ENCODE results near the gene RBBP5. TPM values are rescaled to one million over a fixed set of nuclear protein-coding genes. Genes with fewer than 3 reads are reported as not detected.
"Not testable (repeated sequence)": the region's sequence is repeated elsewhere in the genome, so short reads cannot be mapped to it uniquely, and the experiment has no call there.

The RBBP5 gene
- 21.7 and 33.5 TPM in 2 replicates for total RNA-seq (2014; rRNA removed; shearing (Covaris generic))

- in situ Hi-C loops (cut with HindIII; ENCODE audit: low sequenced_read_pairs): no loop called here
Observed at GRCh38 chr1:205121660-205122488, at the start of gene RBBP5. Gene RBBP5, minus strand, starts transcription at chr1:205121978. Its CDS starts 105 bp downstream, at chr1:205121873.

DNA sequence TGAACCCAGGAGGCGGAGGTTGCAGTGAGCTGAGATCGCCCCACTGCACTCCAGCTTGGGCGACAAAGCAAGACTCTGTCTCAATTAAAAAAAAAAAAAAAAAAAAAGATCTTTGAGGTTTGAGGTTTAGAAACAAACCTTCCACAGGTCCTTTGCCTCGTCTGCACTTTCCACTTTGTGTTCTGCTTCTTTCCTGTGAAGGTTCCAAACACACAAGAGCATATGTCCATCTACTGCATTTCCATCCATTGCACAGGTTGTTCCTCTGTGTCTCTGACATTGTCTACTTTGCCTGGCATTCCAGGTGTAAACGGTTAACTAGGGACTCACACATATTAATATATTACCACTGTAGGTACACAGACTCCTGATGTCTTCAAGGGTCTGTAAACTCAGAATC, 49.6 kb upstream of the RBBP5 start:
- in situ Hi-C loops (cut with HindIII; ENCODE audit: low sequenced_read_pairs): no loop called here

More at GRCh38 chr1:205121660-205122488, at the start of gene RBBP5:
- DNase-seq (ENCODE audit: low spot score): peak; percentile 96

GRCh38 chr1:205170532-205171269, 48.9 kb upstream of the RBBP5 start:
- no peak for DNase-seq (ENCODE audit: low spot score)
- in situ Hi-C loops (cut with HindIII; ENCODE audit: low sequenced_read_pairs): no loop called here

More for the DNA sequence above, 49.6 kb upstream of the RBBP5 start:
- no peak for DNase-seq (ENCODE audit: low spot score)

- in situ Hi-C loops (cut with HindIII; ENCODE audit: low sequenced_read_pairs): no loop called here
- peak; percentile 74 for DNase-seq (ENCODE audit: low spot score)
Observed at GRCh38 chr1:205169248-205169647, 47.5 kb upstream of the RBBP5 start.

- DNase-seq (ENCODE audit: low spot score): no peak
- in situ Hi-C loops (cut with HindIII; ENCODE audit: low sequenced_read_pairs): no loop called here
Observed at GRCh38 chr1:205168291-205168690, 46.5 kb upstream of the RBBP5 start.

GRCh38 chr1:205162301-205162700, 40.5 kb upstream of the RBBP5 start:
- DNase-seq (ENCODE audit: low spot score): no peak
- in situ Hi-C loops (cut with HindIII; ENCODE audit: low sequenced_read_pairs): no loop called here

DNA sequence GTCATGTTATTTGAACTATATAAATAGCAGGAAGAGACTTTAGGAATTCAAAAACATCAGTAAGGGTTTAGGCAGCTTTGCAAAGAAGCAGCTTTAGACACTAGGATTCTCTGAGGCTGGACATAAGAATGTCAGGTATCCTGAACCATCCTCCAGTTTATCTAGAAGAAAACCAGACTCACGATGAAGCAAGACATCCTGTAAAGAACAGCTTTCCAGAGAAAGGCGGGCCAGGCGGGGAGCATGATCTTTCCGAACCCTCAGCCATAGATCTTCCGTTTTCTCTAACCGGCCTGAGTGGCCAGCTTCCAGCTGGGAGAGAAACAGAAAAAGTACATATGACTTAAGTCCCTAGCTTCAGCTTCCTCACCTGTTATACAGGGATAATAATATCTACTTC, 39.3 kb upstream of the RBBP5 start:
- no peak for DNase-seq (ENCODE audit: low spot score)
- in situ Hi-C loops (cut with HindIII; ENCODE audit: low sequenced_read_pairs): no loop called here

- in situ Hi-C loops (cut with HindIII; ENCODE audit: low sequenced_read_pairs): no loop called here
- no peak for DNase-seq (ENCODE audit: low spot score)
Observed at GRCh38 chr1:205158048-205158616, 36.4 kb upstream of the RBBP5 start.

GRCh38 chr1:205155665-205156377, 34.0 kb upstream of the RBBP5 start:
- DNase-seq (ENCODE audit: low spot score); in situ Hi-C loops (cut with HindIII; ENCODE audit: low sequenced_read_pairs): not testable (repeated sequence)

- DNase-seq (ENCODE audit: low spot score): no peak
- in situ Hi-C loops (cut with HindIII; ENCODE audit: low sequenced_read_pairs): no loop called here
Observed at GRCh38 chr1:205152505-205152904, 30.7 kb upstream of the RBBP5 start.

- DNase-seq (ENCODE audit: low spot score): no peak
- in situ Hi-C loops (cut with HindIII; ENCODE audit: low sequenced_read_pairs): no loop called here
Observed at GRCh38 chr1:205150651-205151428, 29.1 kb upstream of the RBBP5 start.

- in situ Hi-C loops (cut with HindIII; ENCODE audit: low sequenced_read_pairs): no loop called here
- no peak for DNase-seq (ENCODE audit: low spot score)
Observed at GRCh38 chr1:205147191-205147835, 25.5 kb upstream of the RBBP5 start.

DNA sequence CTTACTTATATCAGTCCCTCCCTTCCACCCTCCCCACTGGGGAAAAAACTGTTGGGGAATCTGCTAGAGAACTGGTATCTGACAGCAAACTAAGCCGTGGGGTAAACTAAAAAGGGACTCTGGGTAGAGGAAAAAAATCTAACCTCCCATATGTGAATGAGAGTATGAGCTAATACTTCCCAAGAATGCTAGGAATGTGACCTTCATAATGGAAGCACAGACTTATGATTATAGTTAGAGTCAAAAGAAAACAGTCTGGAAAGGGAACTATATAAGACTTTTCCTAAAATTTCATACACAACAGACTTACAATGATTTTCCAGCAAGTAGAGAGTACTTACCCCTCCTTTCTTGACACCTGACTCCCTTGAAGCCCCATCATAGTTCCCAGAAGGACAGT, 23.0 kb upstream of the RBBP5 start:
- in situ Hi-C loops (cut with HindIII; ENCODE audit: low sequenced_read_pairs): no loop called here
- no peak for DNase-seq (ENCODE audit: low spot score)

DNA sequence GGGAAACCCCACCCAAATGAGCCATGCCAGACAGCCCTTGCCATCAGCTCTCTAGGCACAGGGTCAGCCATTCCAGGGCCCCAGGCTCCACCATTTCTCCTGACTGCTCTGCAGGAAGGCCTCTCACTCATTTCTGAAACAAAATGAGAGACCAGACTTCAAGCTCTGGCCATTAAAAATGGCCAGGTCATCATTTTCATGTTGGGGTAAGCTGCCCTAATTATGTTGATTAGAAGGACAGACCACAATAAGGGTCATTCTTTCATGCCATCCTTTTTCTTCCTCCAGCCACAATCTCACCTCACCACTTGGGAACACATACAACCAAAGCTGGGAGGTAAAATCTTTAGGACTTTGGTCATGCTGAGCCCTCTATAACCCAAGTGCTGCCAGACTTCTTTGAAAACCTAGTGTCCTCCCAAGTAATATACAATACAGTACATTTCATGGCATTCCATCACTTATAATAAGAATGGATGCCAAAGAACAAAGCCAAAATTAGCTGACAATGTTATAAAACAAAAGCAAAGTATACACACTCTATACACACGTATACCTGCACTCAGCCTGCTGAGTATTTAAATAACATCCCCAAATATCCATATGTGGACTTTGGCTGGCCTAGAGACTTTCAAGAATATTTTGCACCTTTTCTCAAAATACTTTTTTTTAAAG, 22.4 kb upstream of the RBBP5 start:
- DNase-seq (ENCODE audit: low spot score): no peak
- in situ Hi-C loops (cut with HindIII; ENCODE audit: low sequenced_read_pairs): no loop called here

DNA sequence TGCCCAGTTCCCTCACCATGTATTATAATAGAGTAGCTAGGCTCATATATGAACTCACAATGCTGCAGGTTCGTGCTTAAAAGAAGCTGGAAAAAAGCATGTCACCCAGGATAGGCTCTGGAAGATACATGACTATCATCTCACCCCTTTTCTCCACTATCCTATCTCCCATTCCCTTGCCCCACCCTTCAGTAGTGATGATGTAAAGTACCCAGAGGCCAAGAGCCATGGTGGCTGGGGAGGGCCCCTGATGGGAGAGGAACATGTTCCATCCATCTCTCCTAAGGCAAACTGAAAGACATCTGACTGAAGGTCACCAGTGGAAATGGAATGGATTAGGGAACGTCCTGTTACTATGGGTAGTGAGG, 20.3 kb upstream of the RBBP5 start:
- in situ Hi-C loops (cut with HindIII; ENCODE audit: low sequenced_read_pairs): no loop called here
- no peak for DNase-seq (ENCODE audit: low spot score)

- peak; percentile 93 for DNase-seq (ENCODE audit: low spot score)
- in situ Hi-C loops (cut with HindIII; ENCODE audit: low sequenced_read_pairs): no loop called here
Observed at GRCh38 chr1:205141236-205142101, 19.7 kb upstream of the RBBP5 start.

GRCh38 chr1:205140113-205140512, 18.3 kb upstream of the RBBP5 start:
- in situ Hi-C loops (cut with HindIII; ENCODE audit: low sequenced_read_pairs): no loop called here
- no peak for DNase-seq (ENCODE audit: low spot score)

Data from G401 (cell line).